Activated B cell treated with CpG ODN at 0.5 μM for 24 hours (primary cell): ENCODE measurements around the gene SYT11. TPM values are rescaled to one million over a fixed set of nuclear protein-coding genes. Genes with fewer than 3 reads are reported as not detected.
"Not testable (repeated sequence)": the region's sequence is repeated elsewhere in the genome, so short reads cannot be mapped to it uniquely, and the experiment has no call there.

Experiments
- ATAC-seq: fragments of 200-7000 bp; cut with Tn5 transposase; one replicate; pipeline ENCODE4 v1.10.0; 2021; ENCODE audit warnings: low read depth, mild to moderate bottlenecking, moderate library complexity
- CTCF ChIA-PET: fragments of 350-600 bp; sonication (Branson Sonifier 250); formaldehyde crosslinking; loops from one replicate; lab custom pipeline; 2021; ENCODE audit warnings: antibody characterized with exemption; lab: Charles Lee
- POLR2A ChIA-PET: fragments of 350-600 bp; sonication (Branson Sonifier 250); formaldehyde crosslinking; loops from one replicate; lab custom pipeline; 2021; ENCODE audit warnings: antibody characterized with exemption; lab: Charles Lee
- DNase-seq: peaks from one replicate; pipeline ENCODE4 v3.0.0; 2022
- H3K27ac Mint-ChIP-seq: one replicate; pipeline ENCODE4 v1.8.0; 2020; ENCODE audit warnings: mixed read lengths
- H3K27me3 Mint-ChIP-seq: one replicate; pipeline ENCODE4 v1.8.0; 2021; ENCODE audit warnings: mixed read lengths
- H3K36me3 Mint-ChIP-seq: one replicate; pipeline ENCODE4 v1.8.0; 2021; ENCODE audit warnings: low read depth, mixed read lengths
- H3K4me1 Mint-ChIP-seq: one replicate; pipeline ENCODE4 v1.8.0; 2021; ENCODE audit warnings: mixed read lengths
- H3K4me3 Mint-ChIP-seq: one replicate; pipeline ENCODE4 v1.8.0; 2020; ENCODE audit warnings: mild to moderate bottlenecking, mixed read lengths
- H3K9me3 Mint-ChIP-seq: one replicate; pipeline ENCODE4 v1.8.0; 2020; ENCODE audit warnings: mixed read lengths
- intact Hi-C: fragments of 100-400 bp; cut with micrococcal nuclease; formaldehyde crosslinking; loops from one replicate; pipeline ENCODE4 v1.15.1; 2024
- total RNA-seq: library from RNA; stranded (reverse); gene quantifications from 2 replicates; pipeline ENCODE4 v1.2.3, GENCODE V29; 2022
- TF ChIP-seq, protein P1 (sequence below): fragments of 200-600 bp; IDR thresholded peaks from one replicate; pipeline ENCODE4 v1.8.0; 2022; ENCODE audit warnings: antibody characterized with exemption, mild to moderate bottlenecking

Gene SYT11
- total RNA-seq, 1 donor from 2014 or later = 3.7 TPM

- intact Hi-C loops = no loop called here
- Mint-ChIP-seq H3K4me1 (peaks cover 20% of the 10 kb centered on the region), H3K27ac (no peak overlapping the region), H3K27me3 (no peaks in the 10 kb centered on the region), H3K36me3 (peaks cover 22% of the 10 kb centered on the region), H3K4me3 (no peak overlapping the region), H3K9me3 (no peaks in the 10 kb centered on the region)
- DNase-seq (no peak), ATAC-seq (no peak)
- TF ChIP-seq, protein P1, sequence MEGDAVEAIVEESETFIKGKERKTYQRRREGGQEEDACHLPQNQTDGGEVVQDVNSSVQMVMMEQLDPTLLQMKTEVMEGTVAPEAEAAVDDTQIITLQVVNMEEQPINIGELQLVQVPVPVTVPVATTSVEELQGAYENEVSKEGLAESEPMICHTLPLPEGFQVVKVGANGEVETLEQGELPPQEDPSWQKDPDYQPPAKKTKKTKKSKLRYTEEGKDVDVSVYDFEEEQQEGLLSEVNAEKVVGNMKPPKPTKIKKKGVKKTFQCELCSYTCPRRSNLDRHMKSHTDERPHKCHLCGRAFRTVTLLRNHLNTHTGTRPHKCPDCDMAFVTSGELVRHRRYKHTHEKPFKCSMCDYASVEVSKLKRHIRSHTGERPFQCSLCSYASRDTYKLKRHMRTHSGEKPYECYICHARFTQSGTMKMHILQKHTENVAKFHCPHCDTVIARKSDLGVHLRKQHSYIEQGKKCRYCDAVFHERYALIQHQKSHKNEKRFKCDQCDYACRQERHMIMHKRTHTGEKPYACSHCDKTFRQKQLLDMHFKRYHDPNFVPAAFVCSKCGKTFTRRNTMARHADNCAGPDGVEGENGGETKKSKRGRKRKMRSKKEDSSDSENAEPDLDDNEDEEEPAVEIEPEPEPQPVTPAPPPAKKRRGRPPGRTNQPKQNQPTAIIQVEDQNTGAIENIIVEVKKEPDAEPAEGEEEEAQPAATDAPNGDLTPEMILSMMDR = no peak
- POLR2A ChIA-PET = no interaction called here
- CTCF ChIA-PET = no interaction called here
These were observed 27.9 kb upstream of the SYT11 start for GRCh38 chr1:155831279-155831976.

- H3K9me3 Mint-ChIP-seq = no peaks in the 10 kb centered on the region
- no peaks in the 10 kb centered on the region for H3K27me3 Mint-ChIP-seq
- DNase-seq = no peak
- TF ChIP-seq, protein P1 = no peak
- ATAC-seq = peak; percentile 45
- peaks cover 24% of the 10 kb centered on the region for H3K4me1 Mint-ChIP-seq
- intact Hi-C loops = no loop called here
- peaks cover 27% of the 10 kb centered on the region for H3K36me3 Mint-ChIP-seq
- H3K4me3 Mint-ChIP-seq = no peak overlapping the region
- CTCF ChIA-PET = no interaction called here
- H3K27ac Mint-ChIP-seq = peak overlapping the region; percentile 20
- POLR2A ChIA-PET = interaction anchor here (0.6 kb wide), 3 partner anchors 24 to 412 kb away, joined by 3 to 8 read pairs (median 7); no protein-coding TSS in a partner anchor
These were observed 25.6 kb upstream of the SYT11 start for GRCh38 chr1:155833665-155834295.

DNA sequence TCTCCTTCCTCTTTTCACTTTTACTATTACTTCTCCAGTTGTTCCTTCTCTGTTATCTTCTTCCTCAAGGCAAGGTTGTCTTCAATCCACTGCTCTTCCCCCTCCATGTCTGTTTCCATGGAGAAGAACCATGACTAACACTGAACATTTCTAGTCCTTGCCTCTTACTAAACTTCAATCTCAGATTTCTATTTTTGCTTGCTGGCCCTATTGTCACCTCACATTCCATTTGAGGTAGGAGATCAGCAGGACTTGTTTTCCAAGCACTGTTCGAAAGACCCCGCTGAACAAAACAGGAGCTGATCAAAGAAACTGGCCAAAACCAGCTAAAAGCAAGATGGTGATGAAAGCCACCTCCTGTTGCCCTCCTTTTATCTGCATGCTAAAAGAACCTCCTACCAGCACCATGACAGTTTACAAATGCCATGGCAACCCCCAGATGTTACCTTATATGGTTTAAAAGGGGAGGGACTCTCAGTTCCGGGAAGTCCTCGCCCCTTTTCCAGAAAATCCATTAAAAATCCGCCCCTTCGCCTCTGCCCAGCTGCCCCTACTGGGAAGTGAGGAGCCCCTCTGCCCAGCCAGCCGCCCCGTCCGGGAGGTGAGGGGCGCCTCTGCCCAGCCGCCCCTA lies 25.0 kb upstream of the SYT11 start:
- Mint-ChIP-seq H3K4me1 (peaks cover 25% of the 10 kb centered on the region), H3K9me3 (no peaks in the 10 kb centered on the region), H3K36me3 (peaks cover 30% of the 10 kb centered on the region), H3K27me3 (no peaks in the 10 kb centered on the region), H3K27ac (peak overlapping the region; percentile 20), H3K4me3 (peak overlapping the region; percentile 47)
- no peak for ATAC-seq
- TF ChIP-seq, protein P1 = no peak
- CTCF ChIA-PET = no interaction called here
- intact Hi-C loops = no loop called here
- no peak for DNase-seq
- POLR2A ChIA-PET = no interaction called here

- H3K4me3 Mint-ChIP-seq, H3K27me3 Mint-ChIP-seq, H3K9me3 Mint-ChIP-seq, CTCF ChIA-PET, ATAC-seq, intact Hi-C loops, DNase-seq, POLR2A ChIA-PET, H3K27ac Mint-ChIP-seq: not testable (repeated sequence)
- Mint-ChIP-seq H3K4me1 (peaks cover 25% of the 10 kb centered on the region), H3K36me3 (peaks cover 28% of the 10 kb centered on the region)
These were observed 24.4 kb upstream of the SYT11 start for GRCh38 chr1:155834927-155835399.

DNA sequence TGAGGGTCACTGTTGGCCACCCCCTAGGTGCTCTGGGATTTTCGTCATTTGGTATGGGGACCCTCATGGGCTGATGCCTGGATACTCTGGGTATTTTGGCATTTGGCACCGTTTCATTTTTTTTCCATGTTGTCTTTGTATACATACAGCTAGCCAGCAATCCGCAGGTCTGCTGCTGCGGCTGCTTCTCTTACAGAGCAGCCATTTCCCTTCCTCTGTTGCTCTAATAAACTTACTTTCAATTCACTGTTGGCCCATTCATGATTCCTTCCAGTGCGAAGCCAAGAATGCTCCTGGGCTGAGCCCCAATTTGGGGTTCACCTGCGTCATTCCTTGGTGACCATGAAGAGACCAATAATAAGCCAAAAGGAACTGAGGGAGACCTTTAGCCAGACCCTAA lies 23.8 kb upstream of the SYT11 start:
- Mint-ChIP-seq H3K27ac (no peak overlapping the region), H3K36me3 (peaks cover 28% of the 10 kb centered on the region), H3K4me3 (no peak overlapping the region), H3K27me3 (no peaks in the 10 kb centered on the region), H3K9me3 (no peaks in the 10 kb centered on the region), H3K4me1 (peaks cover 25% of the 10 kb centered on the region)
- ChIA-PET CTCF (no interaction called here), POLR2A (no interaction called here)
- TF ChIP-seq, protein P1 = no peak
- ATAC-seq (no peak), DNase-seq (no peak)
- intact Hi-C loops = no loop called here
